HG02840 (cell line): Measurements from ENCODE around the gene ZBTB21.
A peak's percentile ranks its signal among the peaks of the same experiment; 100 is the strongest.

Experiments used
- ATAC-seq: cut with Tn5 transposase; IDR thresholded peaks from one replicate; pipeline ENCODE4 v1.9.1; 2021; ENCODE audit warnings: mild to moderate bottlenecking, moderate library complexity, moderate number of reproducible peaks; ENCODE audit not compliant: unreplicated experiment, low FRiP score

Gene ZBTB21

GRCh38 chr21:42021371-42022090, 11.4 kb upstream of the ZBTB21 start:
- ATAC-seq, result no peak

- ATAC-seq, result no peak
Measured at GRCh38 chr21:42019706-42020105, 9.5 kb upstream of the ZBTB21 start.

- ATAC-seq, result no peak
Measured at GRCh38 chr21:42019101-42019605, 9.0 kb upstream of the ZBTB21 start.

- ATAC-seq, result no peak
Measured at GRCh38 chr21:42017022-42017421, 6.9 kb upstream of the ZBTB21 start.

DNA sequence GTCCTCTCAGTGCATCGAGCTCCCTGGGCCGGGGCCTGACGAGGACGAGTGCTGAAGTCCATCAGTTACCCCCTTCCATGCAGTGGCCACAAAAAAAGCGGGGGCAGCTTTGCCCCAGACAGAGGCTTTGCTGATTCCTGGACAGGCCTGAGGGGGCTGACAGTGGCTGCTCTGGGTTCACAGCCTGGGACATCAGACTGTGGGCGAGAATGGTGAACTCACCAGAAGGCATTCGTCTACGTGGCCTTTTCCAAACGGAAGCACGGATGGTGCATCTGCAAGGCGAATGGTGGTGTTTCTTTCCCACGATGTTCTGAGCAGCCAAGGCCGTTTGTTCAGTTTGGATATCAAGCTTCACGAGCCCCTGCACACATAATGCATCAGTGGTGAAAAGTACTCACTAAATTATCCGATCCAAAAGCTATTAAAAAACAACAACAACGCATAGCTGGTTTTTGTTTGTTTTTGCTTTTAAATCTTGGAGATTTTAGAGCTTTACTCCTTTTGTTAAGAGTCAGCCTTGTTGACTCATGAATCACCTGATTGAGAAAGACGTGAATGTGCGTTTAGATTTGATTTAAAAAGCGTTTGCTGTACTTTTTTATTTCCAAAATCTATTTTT, 6.3 kb upstream of the ZBTB21 start:
- ATAC-seq, result no peak

DNA sequence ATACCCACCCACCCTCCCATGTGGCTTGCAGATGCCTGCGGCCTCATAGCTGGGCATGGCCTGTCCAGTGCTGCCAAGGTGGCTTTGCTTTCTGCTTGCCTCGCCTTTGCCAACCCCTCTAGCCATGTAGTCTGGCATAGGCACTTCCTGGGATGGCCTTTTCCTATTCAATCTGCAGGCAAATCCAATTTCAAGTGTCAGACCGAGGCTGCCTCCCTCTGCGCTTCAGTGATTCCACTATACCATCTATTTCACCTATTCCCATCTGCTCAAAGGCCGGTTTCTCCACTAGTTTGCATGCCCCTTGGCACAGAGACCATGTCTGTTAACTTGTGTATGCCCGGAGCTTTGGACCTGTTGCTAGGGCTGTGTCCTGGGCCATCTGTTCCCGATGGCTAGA, 3.8 kb upstream of the ZBTB21 start:
- ATAC-seq, result no peak

GRCh38 chr21:42013376-42013775, 3.2 kb upstream of the ZBTB21 start:
- ATAC-seq, result no peak

GRCh38 chr21:42012763-42013329, 2.7 kb upstream of the ZBTB21 start:
- no peak for ATAC-seq

- no peak for ATAC-seq
Measured at GRCh38 chr21:42012344-42012743, 2.2 kb upstream of the ZBTB21 start.

DNA sequence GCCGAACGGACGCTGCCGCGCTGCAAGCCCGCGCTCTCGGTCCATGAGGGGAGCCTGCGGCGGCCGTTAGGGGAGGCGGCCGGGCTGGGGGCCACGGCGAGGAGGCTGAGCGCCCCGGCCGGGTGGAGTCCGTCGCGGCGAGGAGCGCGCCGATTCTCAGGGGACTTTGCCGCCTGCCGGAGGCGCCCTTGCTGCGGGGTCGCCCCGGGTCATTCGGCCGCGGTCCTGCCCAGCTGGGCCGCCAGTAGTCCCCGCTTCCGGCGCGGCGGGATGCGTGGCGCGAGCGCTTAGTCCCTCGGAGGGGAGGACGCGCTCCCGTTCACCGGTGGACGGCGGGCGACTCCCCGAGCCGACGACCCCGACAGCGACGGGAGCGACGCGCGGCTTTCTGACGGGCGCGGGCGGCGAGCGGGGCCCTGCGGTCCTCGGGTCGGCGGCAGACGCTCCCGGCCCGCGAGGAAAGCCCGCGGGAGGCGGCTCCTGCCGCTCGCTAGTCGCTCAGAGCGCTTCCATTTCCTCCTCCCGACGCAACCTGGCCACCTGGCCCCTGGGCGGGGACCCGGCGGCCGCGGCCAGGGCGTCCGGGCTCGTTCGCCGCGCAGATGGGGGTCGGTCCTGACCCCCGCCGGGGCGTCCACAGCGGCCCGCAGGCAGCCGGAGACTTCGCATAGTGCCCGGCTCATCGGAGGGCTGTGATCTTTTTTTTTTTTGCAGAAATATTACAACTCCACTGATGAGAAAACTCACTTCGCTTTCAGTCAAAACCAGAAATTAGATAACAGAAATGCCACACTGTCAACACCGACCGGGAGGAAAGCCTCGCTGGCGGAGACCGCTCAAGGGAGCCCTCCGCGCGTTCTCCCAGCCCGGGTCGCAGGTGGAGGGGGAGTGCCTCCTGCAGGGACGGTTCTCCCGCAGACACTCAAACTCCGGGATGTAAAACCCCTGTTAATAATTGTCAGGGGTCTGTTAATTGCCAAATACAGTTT, 641 bp upstream of the ZBTB21 start:
- peak; percentile 26 for ATAC-seq

- ATAC-seq, result peak; percentile 26
Measured at GRCh38 chr21:42009018-42009830, 936 bp downstream of the ZBTB21 start.

- no peak for ATAC-seq
Measured at GRCh38 chr21:42007356-42007940, 2.7 kb downstream of the ZBTB21 start.

GRCh38 chr21:42006765-42007164, 3.4 kb downstream of the ZBTB21 start:
- ATAC-seq, result no peak

DNA sequence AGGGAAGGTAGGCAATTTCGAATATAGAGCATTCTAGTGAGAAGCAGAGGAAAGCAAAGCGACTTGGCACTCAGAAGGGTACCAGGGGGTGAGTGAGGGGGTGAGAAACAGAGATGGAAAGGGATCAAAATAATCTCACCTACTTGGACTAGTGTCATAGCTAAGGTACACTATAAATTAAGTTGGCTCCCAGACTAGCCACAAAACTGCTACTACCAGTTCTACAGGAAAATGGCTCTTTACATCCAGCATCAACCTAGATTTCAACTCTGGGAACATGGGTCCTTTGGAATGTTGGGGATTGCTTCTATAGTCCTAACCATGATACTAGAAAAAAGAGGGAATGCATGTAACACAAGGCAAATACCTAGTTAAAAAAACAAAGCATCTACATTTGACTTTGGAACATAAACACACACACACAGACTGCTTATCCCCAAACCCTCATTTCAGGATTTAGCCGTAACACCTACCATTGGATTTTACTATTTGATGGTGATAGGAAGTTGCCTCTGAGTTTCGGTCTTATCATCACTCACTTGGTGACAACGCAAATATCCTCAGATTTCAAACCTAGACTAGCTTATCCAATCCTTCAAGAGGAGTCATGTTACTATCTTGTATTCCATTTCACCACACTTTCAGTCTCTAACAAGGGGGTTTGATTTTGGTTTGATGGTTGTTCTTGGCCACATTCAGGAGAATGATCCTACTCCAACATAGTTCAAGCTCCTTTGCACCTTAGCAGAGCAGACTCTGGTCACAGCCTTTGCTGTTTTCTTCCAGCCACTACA, 5.6 kb downstream of the ZBTB21 start:
- ATAC-seq, result no peak

DNA sequence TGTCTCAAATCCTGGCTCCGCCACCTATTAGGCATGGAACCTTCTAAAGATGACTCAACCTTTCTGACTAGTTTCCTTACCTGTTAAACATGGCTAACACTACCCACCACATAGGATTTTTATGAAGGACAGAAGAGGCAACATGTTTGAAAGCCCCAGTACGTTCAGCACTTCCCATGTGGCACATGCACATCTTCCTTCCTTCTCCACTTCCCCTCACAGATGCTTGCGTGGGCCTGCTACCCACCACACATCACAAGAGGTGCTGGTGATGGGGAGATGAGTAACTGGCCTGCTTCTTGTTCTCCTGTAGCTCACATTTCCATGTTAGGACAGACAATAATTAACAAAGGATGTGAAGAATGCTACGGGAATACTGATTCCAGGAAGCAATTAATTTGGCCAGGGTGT, 7.1 kb downstream of the ZBTB21 start:
- ATAC-seq, result no peak

- peak; percentile 67 for ATAC-seq
Measured at GRCh38 chr21:42002421-42002958, 7.7 kb downstream of the ZBTB21 start.

DNA sequence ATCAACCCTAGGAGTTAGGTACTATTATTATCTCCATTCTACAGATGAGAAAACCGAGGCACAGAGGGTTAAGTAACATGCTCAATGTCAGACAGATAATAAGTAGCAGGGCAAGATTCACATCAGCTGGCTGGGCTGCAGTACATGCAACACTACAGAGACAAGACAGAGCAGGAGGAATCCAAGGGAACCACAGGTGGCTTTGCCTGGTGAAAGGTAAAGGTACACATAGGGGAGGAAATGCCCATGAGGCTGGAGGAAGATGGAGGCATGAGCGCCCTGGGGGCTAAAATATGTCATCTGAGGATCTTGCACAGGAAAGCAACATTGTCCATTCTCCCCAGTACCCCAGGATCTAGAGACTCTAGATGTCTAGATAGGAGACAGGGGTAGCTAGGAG, 8.4 kb downstream of the ZBTB21 start:
- ATAC-seq, result no peak

DNA sequence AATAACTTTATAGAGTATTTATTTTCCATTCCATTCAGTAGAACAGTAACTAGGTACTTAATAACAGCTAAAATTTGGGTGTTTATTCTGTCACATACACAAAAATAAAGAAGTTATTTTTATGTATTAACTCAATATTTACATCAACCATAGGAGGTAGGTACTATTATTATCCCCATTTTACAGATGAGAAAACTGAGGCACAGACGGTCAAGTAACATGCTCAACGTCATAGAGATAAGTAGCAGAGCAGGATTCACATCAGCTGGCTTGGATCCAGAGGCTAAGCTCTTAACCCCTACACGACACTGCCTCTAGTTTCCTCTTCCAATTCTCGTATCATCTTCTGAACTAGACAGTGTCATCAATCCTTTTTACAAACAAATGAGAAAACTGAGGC, 9.3 kb downstream of the ZBTB21 start:
- no peak for ATAC-seq
